GM21737 (cell line): ENCODE results near the gene OR4D11.
"Not testable (repeated sequence)": the region's sequence is repeated elsewhere in the genome, so short reads cannot be mapped to it uniquely, and the experiment has no call there.

Experiments
- ATAC-seq: cut with Tn5 transposase; IDR thresholded peaks from one replicate; pipeline ENCODE4 v1.9.1; 2021; ENCODE audit warnings: mild to moderate bottlenecking, moderate library complexity; ENCODE audit not compliant: unreplicated experiment

Gene OR4D11

DNA sequence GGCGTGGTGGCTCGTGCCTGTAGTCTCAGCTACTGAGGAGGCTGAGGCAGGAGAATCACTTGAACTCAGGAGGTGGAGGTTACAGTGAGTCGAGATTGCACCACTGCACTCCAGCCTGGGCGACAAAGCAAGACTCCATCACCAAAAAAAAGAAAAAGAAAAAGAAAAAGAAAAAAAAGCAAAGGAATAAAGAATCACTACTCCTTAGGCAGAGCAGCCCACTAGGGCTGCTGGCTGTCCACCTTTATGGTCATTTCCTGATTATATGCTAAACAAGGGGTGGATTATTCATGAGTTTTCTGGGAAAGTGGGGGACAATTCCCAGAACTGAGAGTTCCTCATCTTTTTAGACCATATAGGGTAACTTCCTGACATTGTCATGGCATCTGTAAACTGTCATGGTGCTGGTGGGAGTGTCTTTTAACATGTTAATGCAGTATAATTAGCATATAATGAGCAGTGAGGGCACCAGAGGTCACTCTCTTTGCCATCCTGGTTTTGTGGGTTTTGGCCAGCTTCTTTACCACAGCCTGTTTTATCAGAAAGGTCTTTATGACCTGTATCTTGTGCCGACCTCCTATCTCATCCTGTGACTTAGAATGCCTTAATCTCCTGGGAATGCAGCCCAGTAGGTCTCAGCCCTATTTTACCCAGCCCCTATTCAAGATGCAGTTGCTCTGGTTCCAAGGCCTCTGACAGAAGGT lies 44.4 kb downstream of the OR4D11 start:
- ATAC-seq = not testable (repeated sequence)

DNA sequence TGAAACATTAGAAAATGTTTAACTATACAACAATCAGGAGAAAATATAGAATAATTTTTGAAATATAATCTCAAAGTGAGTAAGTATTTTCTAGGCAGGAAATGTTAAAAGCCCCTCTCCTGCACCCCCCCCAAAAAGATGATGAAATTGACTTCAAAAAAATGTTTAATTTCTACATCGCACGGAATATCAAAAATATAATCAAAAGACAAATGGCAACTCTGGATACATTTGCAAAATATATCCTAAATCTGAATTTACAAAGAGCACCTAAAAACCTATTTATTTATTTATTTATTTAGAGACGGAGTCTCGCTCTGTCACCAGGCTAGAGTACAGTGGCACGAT lies 44.9 kb downstream of the OR4D11 start:
- ATAC-seq = no peak

DNA sequence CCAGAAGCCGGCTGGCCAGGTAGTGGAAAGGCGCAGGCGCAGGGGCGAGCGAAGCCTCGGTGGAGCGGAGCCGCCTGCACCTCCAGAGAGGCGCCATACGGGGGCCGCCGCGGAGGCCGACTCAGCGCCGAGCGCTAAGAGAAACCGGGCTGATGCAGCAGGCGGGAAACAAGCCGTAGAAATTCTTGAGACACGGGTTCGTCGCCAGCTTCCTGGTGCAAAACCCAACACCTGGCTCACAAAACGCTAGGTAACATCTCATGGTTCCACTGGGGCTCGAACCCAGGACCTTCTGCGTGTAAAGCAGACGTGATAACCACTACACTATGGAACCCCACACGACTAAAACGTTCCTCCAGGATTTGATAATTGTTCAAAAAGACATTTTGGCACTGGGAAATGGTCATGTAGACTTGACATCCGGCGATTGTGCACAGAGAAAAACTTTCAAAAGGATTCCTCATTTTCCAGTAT lies 47.0 kb downstream of the OR4D11 start:
- peak; percentile 89 for ATAC-seq

DNA sequence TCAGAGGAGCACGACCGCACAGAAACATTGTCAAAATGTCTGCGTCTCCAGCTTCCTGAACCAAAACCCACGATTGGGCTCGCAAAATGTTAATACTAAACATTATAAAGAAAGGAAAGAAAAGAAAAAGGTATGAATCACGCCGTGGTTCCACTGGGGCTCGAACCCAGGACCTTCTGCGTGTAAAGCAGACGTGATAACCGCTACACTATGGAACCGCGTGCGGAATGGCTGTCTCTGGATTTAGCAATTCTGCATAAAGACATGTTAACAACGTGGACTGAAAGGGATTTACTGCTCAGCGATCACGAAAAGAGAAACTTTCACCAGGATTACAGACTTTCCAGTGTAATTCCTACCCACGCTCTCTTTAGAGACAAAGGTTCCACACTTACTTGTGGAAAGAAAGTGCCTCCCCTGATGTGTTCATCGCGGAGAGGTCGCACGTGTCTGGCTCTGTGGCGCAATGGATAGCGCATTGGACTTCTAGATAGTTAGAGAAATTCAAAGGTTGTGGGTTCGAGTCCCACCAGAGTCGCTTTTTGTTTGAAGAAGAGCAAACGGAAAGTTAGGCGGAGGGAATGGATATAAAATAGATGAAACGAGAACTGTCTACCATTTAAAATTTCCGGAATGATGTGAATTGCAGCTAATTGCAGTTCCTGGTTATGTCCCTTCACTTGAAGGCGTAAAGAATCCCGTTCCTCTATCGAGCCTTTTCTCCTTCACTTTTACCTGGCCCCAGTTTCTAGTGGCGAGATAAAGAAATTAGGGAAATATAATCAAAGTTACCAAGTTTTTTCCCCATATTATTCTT lies 47.7 kb downstream of the OR4D11 start:
- peak; percentile 45 for ATAC-seq

DNA sequence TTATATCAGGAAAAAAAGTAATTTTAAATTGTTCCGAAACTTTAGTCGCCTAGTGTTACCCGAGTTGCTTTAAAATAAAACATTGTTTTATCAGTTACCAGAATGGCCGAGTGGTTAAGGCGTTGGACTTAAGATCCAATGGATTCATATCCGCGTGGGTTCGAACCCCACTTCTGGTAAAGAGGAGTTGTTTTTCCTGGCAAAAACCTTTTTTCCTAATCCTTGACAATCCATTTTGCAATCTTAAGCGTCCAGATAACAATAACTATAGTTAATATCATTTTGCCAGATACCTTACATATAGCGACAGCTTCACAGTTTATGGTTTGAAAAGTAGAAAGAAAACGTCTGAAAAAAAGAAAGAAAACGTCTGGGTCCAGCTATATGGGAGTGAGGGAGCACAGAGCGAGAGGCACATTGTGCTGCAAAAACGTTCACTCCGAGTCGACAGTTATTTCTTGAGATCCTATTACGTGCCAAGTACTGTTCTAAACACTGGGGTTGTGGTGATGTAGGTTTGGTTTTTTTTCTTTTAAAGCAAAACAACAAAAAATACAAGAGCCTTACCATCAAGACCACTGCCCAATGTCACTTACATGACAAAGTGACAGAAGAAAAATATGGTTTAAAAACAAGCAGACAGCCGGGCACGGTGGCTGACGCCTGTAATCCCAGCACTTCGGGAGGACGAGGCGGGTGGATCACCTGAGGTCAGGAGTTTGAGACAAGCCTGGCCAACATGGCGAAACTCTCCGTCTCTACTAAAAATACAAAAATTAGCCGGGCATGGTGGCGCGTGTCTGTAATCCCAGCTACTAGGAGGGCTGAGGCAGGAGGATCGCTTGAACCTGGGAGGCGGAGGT lies 48.5 kb downstream of the OR4D11 start:
- no peak for ATAC-seq

DNA sequence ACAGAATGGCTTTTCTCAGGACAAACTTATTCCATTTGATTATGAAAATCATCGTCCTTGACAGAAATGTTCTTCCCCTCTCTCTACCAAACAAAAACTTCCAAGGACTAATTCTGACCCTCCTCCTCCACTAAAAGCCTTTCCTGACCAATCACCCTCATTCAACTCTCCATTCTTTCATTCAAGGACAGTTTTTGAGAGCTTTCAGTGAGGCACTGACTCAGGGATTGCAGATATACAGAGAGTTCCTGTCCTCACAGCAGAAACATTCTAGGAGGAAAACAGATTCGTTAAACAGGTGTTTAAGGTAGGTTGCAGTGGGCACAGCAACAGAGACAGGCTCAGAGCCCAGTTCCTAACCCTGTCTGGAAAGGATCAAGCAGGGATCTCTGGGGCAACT lies 49.5 kb downstream of the OR4D11 start:
- ATAC-seq = no peak

DNA sequence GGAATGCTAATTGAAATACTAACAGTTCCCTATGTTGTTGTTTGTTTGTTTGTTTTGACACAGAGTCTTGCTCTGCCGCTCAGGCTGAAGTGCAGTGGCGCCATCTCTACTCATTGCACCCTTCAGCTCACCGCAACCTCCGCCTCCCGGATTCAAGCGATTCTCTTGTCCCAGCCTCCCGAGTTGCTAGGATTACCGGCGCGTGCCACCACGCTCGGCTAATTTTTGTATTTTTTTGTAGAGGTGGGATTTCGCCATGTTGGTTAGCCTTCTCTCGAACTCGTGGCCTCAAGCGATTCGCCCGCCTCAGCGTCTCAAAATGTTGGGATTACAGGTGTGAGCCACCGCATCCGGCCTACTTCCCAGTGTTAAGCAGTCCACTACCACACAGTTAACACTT lies 49.9 kb downstream of the OR4D11 start:
- ATAC-seq = no peak
